ENCODE results near the gene PSD.
A peak's percentile ranks its signal among the peaks of the same experiment; 100 is the strongest.

PSD gene

DNA sequence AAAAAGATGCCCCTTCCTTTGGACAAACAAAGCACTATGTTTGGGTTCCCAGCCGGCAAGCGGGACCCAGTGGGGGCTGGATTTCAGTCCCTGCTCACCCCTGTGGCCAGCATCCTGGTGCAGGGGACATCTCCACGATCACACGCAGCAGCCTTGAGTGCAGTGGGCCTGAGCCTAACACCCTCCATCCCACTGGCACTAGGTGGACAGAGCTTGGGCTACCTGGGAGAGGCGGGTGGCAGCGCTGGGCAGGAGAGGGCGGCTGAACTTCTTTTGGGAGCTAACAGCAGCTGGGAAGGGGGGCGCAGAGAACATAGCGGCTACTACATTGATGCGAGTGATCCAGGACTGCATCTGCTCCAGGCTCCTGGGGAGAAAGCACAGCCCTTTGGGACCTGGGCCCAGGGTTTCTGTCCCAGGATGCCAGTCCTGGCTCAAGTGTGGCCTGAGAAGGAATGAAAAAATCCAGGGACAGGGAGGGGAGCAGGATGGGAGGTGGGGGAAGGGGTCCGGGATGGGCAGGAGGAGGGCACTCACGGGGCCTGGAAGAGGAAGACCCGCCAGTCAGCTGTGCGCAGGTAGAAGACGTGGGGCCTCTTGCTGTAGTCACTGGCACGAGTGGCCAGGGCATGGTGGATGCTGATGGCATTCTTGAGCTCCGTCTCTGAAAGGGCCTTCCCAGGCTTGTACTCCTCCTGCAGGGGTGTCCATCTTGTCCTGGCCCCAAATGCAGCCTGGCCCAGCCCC, 14.1 kb downstream of the PSD start:
- TF ChIP-seq, protein P1, sequence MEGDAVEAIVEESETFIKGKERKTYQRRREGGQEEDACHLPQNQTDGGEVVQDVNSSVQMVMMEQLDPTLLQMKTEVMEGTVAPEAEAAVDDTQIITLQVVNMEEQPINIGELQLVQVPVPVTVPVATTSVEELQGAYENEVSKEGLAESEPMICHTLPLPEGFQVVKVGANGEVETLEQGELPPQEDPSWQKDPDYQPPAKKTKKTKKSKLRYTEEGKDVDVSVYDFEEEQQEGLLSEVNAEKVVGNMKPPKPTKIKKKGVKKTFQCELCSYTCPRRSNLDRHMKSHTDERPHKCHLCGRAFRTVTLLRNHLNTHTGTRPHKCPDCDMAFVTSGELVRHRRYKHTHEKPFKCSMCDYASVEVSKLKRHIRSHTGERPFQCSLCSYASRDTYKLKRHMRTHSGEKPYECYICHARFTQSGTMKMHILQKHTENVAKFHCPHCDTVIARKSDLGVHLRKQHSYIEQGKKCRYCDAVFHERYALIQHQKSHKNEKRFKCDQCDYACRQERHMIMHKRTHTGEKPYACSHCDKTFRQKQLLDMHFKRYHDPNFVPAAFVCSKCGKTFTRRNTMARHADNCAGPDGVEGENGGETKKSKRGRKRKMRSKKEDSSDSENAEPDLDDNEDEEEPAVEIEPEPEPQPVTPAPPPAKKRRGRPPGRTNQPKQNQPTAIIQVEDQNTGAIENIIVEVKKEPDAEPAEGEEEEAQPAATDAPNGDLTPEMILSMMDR (IDR thresholded peaks at IDR 0.05; ENCODE audit: insufficient read depth, low read depth, low read length, missing control alignments): no peak
- no peak for DNase-seq (ENCODE audit: low read depth)
- H3K4me3 ChIP-seq (ENCODE audit: low read length): no peak overlapping the region

DNA sequence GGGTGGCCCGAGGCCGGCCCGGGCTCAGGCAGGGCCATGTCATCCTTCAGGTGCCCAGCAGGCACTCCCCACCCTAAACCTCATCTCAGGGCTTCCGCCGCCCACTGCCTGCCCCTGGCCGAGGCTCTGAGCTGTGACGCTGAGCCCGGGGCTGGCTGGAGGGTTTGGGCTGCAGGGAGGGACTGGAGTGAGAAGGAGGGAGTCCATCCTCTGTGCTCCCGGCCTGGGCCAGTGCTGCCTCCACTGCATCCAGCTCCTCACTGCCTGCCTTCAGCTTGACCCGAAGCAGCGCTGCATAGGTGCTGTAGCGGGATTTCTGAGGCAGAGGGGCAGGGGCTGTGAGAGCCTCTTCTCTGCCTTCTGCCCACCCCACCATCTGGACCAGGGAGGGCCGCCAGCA, 15.5 kb downstream of the PSD start:
- TF ChIP-seq, protein P1 (IDR thresholded peaks at IDR 0.05; ENCODE audit: insufficient read depth, low read depth, low read length, missing control alignments): no peak
- no peak overlapping the region for H3K4me3 ChIP-seq (ENCODE audit: low read length)
- no peak for DNase-seq (ENCODE audit: low read depth)

DNA sequence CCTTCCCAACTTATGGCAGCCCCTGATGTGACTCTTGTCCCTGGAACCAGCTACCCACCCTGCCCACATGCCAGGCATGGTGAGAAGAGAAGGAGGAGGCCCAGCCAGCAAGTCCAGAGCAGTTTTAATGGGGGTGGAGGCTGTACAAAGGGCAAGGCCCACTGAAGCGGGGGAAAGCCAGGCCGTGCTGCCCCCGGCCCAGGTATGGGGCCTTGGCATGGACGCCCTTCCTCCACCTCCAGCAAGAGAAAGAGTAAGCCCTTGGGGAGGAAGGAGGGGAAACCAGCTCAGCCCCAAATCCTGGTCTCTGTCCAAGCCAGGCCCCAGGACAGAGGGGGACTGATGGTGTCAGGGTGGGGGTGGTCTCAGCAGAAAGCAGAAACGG, 16.1 kb downstream of the PSD start:
- TF ChIP-seq, protein P1 (IDR thresholded peaks at IDR 0.05; ENCODE audit: insufficient read depth, low read depth, low read length, missing control alignments): no peak
- DNase-seq (ENCODE audit: low read depth): no peak

DNA sequence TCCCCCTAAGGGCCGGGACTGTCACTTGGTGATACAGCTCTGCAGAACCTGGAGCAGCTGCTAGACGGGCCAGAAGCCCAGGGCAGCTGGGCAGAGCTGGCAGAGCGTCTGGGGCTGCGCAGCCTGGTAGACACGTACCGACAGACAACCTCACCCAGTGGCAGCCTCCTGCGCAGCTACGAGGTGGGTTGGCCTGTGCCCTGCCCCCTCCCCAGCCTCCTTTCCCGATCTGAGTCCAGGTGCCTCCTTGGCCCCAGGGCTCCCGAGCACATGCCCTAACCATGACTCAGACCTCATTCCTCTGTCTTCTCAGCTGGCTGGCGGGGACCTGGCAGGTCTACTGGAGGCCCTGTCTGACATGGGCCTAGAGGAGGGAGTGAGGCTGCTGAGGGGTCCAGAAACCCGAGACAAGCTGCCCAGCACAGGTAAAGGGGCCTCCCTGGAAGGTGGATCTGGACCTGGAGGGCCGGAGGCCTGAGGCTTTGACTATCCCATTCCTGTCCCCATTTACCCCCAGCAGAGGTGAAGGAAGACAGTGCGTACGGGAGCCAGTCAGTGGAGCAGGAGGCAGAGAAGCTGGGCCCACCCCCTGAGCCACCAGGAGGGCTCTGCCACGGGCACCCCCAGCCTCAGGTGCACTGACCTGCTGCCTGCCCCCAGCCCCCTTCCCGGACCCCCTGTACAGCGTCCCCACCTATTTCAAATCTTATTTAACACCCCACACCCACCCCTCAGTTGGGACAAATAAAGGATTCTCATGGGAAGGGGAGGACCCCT, 16.7 kb downstream of the PSD start:
- peak; percentile 92 for DNase-seq (ENCODE audit: low read depth)
- no peak overlapping the region for H3K4me3 ChIP-seq (ENCODE audit: low read length)

More for the DNA sequence above, 16.1 kb downstream of the PSD start:
- H3K4me3 ChIP-seq (ENCODE audit: low read length): no peak overlapping the region

DNA sequence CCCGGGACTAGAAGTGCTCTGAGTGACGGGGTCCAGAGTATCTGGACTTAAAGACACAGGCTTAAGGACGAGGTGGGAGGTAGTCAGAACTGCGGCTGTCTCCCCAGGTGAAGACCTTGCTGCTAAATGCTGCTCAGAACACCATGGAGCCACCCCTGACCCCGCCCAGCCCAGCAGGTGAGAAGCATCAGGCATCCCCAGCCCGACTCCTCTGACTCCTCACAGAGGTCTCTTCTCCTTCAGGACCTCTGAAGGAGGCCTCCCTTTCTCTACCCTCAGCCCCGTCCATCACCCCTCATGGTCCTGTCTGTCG, 17.3 kb downstream of the PSD start:
- no peak overlapping the region for H3K4me3 ChIP-seq (ENCODE audit: low read length)
- DNase-seq (ENCODE audit: low read depth): no peak
- TF ChIP-seq, protein P1 (IDR thresholded peaks at IDR 0.05; ENCODE audit: insufficient read depth, low read depth, low read length, missing control alignments): no peak

More for the DNA sequence above, 16.7 kb downstream of the PSD start:
- TF ChIP-seq, protein P1 (IDR thresholded peaks at IDR 0.05; ENCODE audit: insufficient read depth, low read depth, low read length, missing control alignments): no peak

DNA sequence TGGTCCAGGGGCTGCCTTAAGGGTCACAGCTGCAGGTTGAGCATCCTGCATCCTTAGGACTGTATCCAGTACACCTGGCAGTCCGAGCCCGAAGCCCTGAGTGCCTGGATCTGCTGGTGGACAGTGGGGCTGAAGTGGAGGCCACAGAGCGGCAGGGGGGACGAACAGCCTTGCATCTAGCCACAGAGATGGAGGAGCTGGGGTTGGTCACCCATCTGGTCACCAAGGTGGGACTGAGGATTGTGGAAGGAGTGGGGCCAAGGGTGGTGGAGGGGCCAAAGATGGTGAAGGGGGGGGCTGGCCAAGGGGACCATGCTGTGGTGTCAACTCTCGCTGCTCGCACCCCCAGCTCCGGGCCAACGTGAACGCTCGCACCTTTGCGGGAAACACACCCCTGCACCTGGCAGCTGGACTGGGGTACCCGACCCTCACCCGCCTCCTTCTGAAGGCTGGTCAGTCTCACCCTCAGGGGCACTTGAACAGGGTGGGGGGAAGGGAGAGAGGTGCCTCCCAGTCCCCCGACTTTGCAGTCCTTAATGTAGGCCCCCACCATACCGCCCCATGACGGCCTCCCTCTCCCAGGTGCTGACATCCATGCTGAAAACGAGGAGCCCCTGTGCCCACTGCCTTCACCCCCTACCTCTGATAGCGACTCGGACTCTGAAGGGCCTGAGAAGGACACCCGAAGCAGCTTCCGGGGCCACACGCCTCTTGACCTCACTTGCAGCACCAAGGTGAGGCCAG, 17.8 kb downstream of the PSD start:
- DNase-seq (ENCODE audit: low read depth): no peak
- TF ChIP-seq, protein P1 (IDR thresholded peaks at IDR 0.05; ENCODE audit: insufficient read depth, low read depth, low read length, missing control alignments): no peak
- no peak overlapping the region for H3K4me3 ChIP-seq (ENCODE audit: low read length)

All from epithelial cell of esophagus (primary cell).